Measurements from ENCODE around the gene PIKFYVE. TPM values are rescaled to one million over a fixed set of nuclear protein-coding genes. Genes with fewer than 3 reads are reported as not detected.
"Not testable (repeated sequence)": the region's sequence is repeated elsewhere in the genome, so short reads cannot be mapped to it uniquely, and the experiment has no call there.

The PIKFYVE gene
- polyA plus RNA-seq, 3 donors = 6.9 to 7.4 (median 7.2) TPM

GRCh38 chr2:208350610-208351009 lies 84.6 kb downstream of the PIKFYVE start:
- H3K27ac ChIP-seq (ENCODE audit: low read depth, low read length) = no peak overlapping the region
- 60 to 85% (median 70%) methylated on average over 7 of the region's 7 CpGs for WGBS, 3 donors

GRCh38 chr2:208352644-208353567 lies 86.9 kb downstream of the PIKFYVE start:
- WGBS, 3 donors = 47 to 93% (median 88%) methylated on average over 5 of the region's 5 CpGs
- no peak overlapping the region for H3K27ac ChIP-seq (ENCODE audit: low read depth, low read length)

- WGBS, 3 donors = 49 to 68% (median 59%) methylated on average over 3 of the region's 3 CpGs
- H3K27ac ChIP-seq (ENCODE audit: low read depth, low read length) = no peak overlapping the region
These were observed 88.9 kb downstream of the PIKFYVE start for GRCh38 chr2:208354964-208355381.

GRCh38 chr2:208356420-208356819 lies 90.4 kb downstream of the PIKFYVE start:
- not testable (repeated sequence) for H3K27ac ChIP-seq (ENCODE audit: low read depth, low read length)
- 47 to 81% (median 48%) methylated on average over 2 to 3 of the region's 3 CpGs for WGBS, 3 donors

GRCh38 chr2:208356846-208357574 lies 91.0 kb downstream of the PIKFYVE start:
- H3K27ac ChIP-seq (ENCODE audit: low read depth, low read length) = no peak overlapping the region
- WGBS, 3 donors = 3 to 28% (median 28%) methylated on average over 1 of the region's 1 CpG

GRCh38 chr2:208358758-208359631 lies 92.9 kb downstream of the PIKFYVE start:
- no peak overlapping the region for H3K27ac ChIP-seq (ENCODE audit: low read depth, low read length)
- WGBS, 3 donors = 81 to 89% (median 85%) methylated on average over 10 of the region's 10 CpGs

- H3K27ac ChIP-seq (ENCODE audit: low read depth, low read length) = no peak overlapping the region
- WGBS, 3 donors = 75 to 93% (median 78%) methylated on average over 16 to 17 of the region's 17 CpGs
These were observed 93.6 kb downstream of the PIKFYVE start for GRCh38 chr2:208359632-208359986.

GRCh38 chr2:208360259-208361076 lies 94.4 kb downstream of the PIKFYVE start:
- H3K27ac ChIP-seq (ENCODE audit: low read depth, low read length) = no peak overlapping the region
- 94 to 98% (median 96%) methylated on average over 42 to 48 of the region's 48 CpGs for WGBS, 3 donors

GRCh38 chr2:208361077-208361441 lies 95.0 kb downstream of the PIKFYVE start:
- H3K27ac ChIP-seq (ENCODE audit: low read depth, low read length) = no peak overlapping the region
- WGBS, 3 donors = 95 to 97% (median 95%) methylated on average over 9 of the region's 9 CpGs

- WGBS, 3 donors = 44 to 90% (median 48%) methylated on average over 2 of the region's 2 CpGs
- no peak overlapping the region for H3K27ac ChIP-seq (ENCODE audit: low read depth, low read length)
These were observed 97.4 kb downstream of the PIKFYVE start for GRCh38 chr2:208363485-208363884.

GRCh38 chr2:208366215-208367127 lies 100.4 kb downstream of the PIKFYVE start:
- H3K27ac ChIP-seq (ENCODE audit: low read depth, low read length) = no peak overlapping the region
- WGBS, 3 donors = 55 to 86% (median 59%) methylated on average over 4 of the region's 4 CpGs

GRCh38 chr2:208369091-208369490 lies 103.0 kb downstream of the PIKFYVE start:
- WGBS, 3 donors = 90 to 100% (median 96%) methylated on average over 2 of the region's 2 CpGs

GRCh38 chr2:208370881-208371633 lies 105.0 kb downstream of the PIKFYVE start:
- 48 to 86% (median 80%) methylated on average over 8 of the region's 8 CpGs for WGBS, 3 donors
- H3K27ac ChIP-seq (ENCODE audit: low read depth, low read length) = no peak overlapping the region

More at GRCh38 chr2:208369091-208369490, 103.0 kb downstream of the PIKFYVE start:
- H3K27ac ChIP-seq (ENCODE audit: low read depth, low read length) = no peak overlapping the region

- no peak overlapping the region for H3K27ac ChIP-seq (ENCODE audit: low read depth, low read length)
- 48 to 94% (median 50%) methylated on average over 1 of the region's 1 CpG for WGBS, 3 donors
These were observed 105.5 kb downstream of the PIKFYVE start for GRCh38 chr2:208371634-208371935.

GRCh38 chr2:208373460-208374089 lies 107.5 kb downstream of the PIKFYVE start:
- 46 to 49% (median 49%) methylated on average over 2 of the region's 2 CpGs for WGBS, 3 donors
- H3K27ac ChIP-seq (ENCODE audit: low read depth, low read length) = no peak overlapping the region

GRCh38 chr2:208375491-208376068 lies 109.5 kb downstream of the PIKFYVE start:
- 83 to 86% (median 84%) methylated on average over 1 of the region's 1 CpG for WGBS, 3 donors

More at GRCh38 chr2:208375491-208376068, 109.5 kb downstream of the PIKFYVE start:
- no peak overlapping the region for H3K27ac ChIP-seq (ENCODE audit: low read depth, low read length)
